ENCODE results near the gene SERPINF2.

DNA sequence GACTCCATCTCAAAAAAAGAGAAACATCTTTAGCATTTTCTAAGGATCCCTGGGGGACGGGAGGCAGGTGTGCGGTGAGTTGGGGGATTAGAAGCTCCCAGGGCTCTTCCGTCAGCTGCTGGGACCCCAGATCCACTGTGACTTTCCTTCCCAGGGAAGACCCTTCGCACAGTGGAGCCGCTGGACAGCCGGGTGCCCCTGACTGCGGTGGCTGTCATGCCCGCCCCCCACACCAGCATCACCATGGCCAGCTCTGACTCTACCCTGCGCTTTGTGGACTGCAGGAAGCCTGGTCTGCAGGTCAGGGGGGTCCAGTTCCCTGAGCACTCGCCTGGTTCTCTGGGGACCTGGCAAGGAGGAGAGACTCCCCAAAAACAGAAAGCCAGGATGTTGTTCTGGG, 7.3 kb upstream of the SERPINF2 start:
- TF ChIP-seq, protein P1, sequence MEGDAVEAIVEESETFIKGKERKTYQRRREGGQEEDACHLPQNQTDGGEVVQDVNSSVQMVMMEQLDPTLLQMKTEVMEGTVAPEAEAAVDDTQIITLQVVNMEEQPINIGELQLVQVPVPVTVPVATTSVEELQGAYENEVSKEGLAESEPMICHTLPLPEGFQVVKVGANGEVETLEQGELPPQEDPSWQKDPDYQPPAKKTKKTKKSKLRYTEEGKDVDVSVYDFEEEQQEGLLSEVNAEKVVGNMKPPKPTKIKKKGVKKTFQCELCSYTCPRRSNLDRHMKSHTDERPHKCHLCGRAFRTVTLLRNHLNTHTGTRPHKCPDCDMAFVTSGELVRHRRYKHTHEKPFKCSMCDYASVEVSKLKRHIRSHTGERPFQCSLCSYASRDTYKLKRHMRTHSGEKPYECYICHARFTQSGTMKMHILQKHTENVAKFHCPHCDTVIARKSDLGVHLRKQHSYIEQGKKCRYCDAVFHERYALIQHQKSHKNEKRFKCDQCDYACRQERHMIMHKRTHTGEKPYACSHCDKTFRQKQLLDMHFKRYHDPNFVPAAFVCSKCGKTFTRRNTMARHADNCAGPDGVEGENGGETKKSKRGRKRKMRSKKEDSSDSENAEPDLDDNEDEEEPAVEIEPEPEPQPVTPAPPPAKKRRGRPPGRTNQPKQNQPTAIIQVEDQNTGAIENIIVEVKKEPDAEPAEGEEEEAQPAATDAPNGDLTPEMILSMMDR (IDR thresholded peaks at IDR 0.05 in 8 of 11, conservative IDR thresholded peaks at IDR 0.05 in 3 of 11): no peak
- no peak for TF ChIP-seq POLR2A (IDR thresholded peaks at IDR 0.05)

Data from spleen (tissue), 7 donors.